Frontal cortex (tissue), 4 donors: Measurements from ENCODE around the gene FHIT. TPM values are rescaled to one million over a fixed set of nuclear protein-coding genes. Genes with fewer than 3 reads are reported as not detected.

Experiments used
- DNase-seq, 2 donors: peaks; one replicate each; pipeline ENCODE4 v3.0.0; 2012; ENCODE audit warnings: low spot score in 2 of 2
- FAIRE-seq: peaks from 2 replicates; lab custom pipeline; 2012; peaks lifted over from hg19 to GRCh38; lab: Jason Lieb, UNC
- total RNA-seq: library from RNA; depleted of rRNA; stranded (reverse); fragments of >200 nt; gene quantifications from one replicate; pipeline ENCODE4 v1.2.3, GENCODE V29; 2014
- donor health status: control.
- donor health status: control.
- donor health status: control.

The FHIT gene
- total RNA-seq, 1 donor from 2014 or later = 1.6 TPM

DNA sequence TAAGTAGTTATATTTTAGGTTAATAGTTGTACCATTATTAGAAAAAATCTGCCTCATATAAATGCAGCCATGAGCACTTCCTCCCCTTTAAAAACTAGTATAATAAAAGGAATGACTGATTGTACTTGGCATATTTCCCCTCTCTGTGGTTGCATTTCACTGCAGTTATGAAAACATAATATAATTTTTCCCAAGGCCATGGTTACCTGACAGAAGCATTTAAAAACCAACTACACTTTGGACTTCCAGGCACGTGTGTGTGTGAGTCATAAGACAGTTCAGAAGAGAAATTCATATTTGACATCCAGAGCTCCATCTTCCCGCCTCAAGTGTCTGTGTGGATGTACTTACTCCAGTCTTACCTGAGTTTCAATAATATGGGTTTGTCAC is 1373.2 kb downstream of the FHIT start:
- FAIRE-seq = no peak
- no peak for DNase-seq

DNA sequence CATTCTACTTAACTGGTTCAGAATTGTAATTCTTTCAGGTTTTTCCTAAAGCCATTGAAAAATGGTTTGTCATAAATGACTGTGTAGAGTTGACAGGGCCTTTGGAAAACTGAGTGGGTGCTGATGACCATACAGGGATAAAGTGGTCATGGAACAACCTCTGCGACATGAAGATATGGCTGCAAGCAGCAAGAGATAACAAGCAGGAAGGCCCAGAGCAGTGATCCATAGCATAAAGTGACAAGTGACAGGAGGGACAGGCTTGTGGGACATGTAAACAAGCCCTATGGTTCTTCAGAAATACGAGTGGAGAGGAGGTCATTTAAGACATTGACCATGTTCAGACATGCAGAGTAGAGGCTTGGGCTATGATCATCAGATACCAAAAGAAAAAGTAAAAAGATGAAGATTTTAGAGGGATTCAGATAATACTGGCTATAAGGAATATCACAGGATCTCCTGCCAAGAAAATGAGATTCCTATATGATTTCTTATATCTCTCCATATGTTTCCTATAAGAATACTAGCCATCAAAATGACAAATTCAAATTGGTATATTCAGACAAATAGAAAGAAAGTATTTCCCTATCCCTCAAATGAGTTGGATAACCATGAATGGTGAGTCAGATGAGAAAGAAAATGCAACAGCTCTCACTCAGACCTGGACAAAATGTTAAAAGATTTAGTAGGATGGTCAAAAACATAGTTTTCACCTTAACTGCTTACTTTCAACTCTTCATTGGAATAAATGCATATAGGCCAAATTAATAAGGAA is 1373.8 kb downstream of the FHIT start:
- FAIRE-seq = no peak
- DNase-seq = no peak

DNA sequence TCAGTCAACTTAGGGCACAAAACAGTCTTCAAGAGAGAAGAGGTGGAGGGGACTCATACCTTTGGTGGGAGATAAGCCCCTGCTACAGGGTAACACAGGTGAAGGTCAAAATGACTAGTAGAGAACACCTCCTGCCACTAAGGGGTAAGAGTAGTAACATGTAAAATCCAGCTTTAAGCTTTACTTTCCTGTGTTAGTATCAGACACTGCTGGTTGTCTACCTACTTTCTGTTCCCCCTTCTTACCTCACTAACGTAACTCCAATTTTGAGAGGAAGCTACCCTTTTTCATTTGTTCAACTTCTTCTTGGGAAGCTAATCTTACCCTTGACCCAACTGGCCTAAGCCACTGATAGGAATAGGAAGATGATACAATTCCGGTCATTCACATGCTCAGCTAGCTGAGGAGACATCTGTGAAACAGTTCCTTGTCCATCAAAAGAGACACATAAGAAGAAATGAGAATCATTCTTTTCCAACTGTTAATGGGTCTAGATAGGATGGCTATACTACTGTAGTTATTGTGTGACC is 1374.7 kb downstream of the FHIT start:
- DNase-seq (no peak), FAIRE-seq (no peak)

DNA sequence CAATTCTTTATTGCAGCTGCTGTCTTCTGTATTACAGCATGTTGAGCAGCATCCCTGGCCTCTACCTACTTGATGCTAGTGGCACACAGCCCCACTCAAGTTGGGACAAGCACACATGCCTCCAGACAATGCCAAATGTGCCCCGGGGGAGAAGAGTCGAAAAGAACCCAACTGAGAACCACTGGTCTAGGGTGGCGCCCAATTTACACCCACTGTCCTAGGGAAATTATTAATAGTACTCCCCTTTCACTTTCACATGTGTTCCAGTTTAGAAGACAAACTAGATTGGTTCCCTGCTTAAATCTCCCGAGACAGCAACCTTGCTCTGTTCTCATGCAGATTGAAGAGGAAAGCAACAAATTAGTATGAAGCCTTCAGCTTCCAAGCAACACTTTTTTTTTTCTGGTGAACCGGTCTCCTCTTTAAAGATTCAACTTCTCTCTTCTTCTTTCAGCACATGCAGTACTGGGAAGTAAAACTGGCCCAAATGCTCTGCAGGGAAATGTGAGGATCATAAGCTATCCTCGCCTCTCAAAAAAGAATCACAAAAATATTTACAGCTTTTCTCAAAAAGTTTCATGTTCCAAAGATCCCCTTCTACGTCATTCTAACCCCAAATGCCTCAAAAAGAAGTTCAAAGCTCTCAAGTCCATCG is 1377.5 kb downstream of the FHIT start:
- FAIRE-seq (no peak), DNase-seq (no peak)

DNA sequence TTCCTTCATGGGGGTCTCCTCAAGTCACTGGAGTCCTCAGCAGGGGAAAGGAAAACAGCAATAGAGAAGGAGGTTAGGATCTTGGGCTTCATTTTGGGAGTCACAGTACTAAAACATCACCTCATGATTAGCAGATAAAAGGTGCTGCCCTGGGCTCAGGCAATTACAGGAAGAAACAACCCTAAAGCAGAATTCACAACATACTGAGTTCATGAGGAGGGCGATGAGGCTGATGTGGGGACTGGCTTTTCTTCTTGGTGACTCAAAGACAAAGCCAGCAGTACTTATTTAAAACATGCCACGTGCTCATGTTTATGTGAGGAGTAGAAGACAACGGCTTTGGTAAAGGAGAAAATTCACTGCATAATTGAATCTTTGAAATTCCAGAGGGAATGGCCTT is 1379.1 kb downstream of the FHIT start:
- DNase-seq (no peak), FAIRE-seq (no peak)

DNA sequence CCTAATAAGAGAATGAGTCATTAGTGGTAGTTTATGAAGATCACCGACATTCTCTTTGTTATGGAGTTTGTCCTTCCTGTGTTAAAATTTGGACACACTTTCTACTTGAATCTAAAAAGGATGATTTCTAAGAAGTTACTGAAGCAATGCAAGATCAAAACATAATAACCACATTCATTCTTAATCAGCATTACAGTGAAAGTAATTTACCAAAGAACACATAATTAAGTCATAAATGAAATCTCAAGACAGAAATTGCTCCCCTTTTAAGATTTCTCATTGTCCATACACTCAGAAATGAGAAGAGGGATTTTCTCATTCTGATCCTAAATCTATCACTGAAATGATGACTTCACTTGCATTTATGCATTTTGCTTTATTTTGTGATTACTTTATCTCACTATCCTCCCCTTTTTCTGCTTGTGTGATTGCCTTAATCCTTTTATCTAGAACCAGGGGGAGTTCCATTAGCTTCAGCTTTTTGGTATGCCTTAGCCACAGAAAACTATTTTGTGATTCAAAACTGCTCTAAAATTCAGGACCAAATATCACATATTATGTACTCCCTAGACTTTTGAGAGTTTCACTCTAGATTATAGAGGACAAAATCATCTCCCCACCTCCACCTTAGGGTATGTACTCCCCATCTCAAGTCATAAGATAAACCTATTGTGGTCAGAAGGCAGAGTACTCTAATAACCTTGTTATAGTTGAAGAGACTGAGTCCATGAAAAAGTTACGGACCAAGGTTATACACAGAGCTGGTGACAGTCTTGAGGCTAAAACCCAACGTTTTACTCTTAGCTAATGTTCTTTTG is 1383.9 kb downstream of the FHIT start:
- FAIRE-seq (no peak), DNase-seq (no peak)

DNA sequence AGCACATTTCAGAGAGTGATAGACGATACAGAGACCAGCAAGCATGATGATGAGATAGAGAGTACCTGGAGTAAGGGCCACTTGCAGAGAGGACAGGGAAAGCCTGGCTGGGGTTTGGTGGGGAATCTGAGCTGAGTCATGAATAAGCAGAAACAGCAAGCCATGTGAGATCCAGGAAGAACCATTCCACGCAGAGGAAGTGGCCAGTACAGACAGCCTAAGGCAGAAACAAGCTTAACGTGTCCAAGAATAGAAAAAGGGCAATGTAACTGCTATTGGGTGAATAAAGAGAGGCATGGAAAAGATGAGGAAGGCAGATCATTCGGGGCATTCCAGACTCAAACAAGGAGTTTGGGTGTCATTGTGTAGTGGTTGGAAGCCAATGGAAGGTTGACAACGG is 1385.2 kb downstream of the FHIT start:
- DNase-seq (no peak), FAIRE-seq (no peak)

DNA sequence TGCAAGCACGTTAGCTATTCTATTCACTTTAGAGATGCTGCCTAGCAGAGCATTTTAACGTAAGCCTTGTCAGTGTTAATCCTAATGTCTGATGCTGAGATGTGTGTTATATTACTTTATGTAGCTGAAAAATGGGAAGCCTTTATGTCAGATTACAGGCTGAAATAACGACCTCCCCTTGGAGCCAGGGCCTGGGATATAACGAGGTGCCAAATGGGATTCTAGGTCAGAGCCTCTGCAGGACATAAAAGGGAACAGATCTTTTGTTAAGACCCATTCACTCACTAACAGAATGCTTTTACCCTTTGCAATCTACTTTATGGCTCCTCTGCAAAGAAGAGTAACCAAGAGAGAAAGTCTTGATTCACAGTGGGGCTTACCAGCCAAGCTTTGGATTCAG is 1385.9 kb downstream of the FHIT start:
- DNase-seq (no peak), FAIRE-seq (no peak)

DNA sequence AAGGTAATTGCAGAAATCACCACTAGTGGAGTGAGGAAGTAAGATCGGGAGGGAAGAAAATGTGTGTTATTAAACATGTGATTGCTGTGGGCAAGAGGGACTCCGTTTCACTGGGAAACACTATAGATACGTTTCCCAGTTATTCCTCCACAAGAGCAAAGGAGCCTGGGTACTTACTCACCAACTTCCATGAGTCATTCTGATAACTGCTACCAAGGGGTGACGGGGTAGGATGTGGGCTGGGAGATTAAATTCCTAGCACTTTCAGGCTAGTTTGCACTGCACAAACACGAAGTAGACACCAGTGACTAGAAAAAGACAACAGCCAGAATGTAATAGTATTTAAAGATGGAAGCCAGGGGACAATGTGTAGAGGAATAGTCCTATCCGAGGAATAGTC is 1388.6 kb downstream of the FHIT start:
- no peak for FAIRE-seq
- DNase-seq = no peak

DNA sequence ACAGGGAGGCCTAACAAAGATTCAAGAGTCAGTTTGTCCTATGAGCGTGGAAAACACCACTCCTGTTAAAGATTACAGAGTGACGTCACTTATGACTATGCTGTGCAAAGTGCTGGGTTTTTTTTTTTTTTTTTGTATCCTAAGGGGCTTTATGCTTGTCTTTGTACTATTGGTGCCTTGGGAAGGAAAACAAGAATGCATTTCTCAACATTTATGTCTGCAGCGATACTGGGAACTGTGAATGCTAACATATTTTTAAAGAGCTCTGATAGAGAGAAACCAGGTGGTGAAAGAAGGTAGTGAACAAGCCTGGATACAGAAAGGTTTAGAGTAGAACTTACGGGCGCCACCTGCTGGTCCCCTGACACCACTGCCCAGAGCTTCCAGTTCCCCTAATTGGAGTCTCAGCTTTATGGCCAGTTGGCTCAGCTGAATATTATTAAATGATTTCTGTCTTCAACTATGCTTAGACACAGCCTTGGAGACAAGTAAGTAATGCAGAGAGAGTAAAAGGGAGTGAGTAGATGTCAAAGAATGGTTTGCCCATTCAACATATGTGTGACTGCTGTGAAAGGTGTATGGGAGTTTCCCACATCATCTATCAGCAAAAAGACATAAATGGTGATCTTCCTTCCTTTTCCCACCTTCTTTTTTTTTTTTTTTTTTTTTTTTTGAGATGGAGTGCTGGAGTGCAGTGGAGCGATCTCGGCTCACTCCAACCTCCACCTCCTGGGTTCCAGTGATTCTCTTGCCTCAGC is 1393.5 kb downstream of the FHIT start:
- FAIRE-seq = no peak
- DNase-seq = peak in 1 of 2 donors; percentile 61

DNA sequence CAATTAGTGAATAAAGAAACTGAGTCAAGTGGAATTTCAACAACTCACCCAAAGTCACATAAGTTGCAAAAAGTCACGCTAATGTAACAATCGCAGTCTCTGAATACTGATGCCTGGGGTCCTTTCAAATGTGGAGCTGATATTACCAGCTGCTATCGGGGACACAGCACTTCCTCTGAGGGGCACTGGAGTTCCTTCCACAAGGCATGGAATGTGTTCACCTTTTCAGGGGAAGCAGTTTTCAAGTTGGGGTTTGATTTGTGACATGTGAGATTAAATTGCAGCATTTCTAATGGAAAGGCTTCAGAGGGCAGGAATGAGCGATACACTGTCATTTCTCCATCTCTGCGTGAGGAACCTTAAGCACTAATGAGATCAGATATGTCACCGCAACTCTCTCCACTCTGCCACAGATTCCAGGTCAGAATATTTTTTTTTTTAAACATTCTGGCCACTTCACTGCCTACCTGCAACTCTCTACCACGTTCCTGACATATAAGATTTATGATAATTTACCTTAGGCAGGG is 1394.3 kb downstream of the FHIT start:
- DNase-seq (no peak), FAIRE-seq (no peak)

DNA sequence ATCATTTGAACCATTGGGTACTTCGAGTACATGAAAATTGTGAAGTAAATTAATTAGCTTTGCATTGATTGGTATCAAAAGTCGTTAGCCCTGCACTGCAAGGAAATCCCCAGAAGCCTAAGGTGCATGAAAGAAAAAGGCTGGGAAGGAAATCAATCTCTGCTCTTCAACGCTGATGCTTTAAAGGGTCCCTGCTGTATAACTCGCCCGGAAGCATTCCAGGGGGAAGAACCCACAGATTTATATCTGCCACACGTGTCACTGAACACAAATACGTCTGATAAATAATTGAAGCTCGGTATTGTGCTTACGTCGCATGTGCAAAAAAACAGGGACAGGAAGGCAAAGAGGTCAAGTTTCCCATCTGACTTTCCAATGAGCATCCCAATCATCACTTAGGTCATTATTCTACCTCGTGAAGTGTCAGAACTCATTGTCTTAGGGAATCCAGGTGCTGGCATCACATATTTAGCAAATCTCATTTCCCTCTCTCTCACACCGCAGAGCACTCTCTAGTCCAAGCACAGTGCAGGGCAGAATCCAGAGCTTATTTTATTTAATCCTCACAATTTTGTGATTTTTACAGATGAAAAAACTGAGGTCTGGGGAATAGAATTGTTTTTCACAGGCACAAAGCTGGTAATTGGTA is 1397.1 kb downstream of the FHIT start:
- FAIRE-seq (no peak), DNase-seq (no peak)

DNA sequence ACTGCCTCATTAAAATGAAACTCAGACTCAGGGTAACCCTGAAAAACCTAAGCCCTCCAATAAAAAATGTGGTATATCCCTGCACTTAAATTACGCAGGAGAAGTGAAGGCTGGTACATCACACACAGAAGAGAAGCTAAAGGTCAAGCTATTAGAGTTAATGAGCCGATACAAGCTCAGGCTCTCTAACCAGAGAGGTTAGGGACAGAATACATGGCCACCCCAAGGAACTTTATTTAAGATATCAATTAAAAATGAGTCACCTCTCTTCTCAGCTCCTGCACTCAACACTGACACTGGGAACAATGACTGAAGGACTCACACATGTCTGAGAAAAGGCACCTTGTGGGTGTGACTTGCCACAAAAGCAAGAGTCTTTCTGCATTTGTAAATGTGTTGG is 1400.8 kb downstream of the FHIT start:
- FAIRE-seq = no peak
- DNase-seq = no peak

DNA sequence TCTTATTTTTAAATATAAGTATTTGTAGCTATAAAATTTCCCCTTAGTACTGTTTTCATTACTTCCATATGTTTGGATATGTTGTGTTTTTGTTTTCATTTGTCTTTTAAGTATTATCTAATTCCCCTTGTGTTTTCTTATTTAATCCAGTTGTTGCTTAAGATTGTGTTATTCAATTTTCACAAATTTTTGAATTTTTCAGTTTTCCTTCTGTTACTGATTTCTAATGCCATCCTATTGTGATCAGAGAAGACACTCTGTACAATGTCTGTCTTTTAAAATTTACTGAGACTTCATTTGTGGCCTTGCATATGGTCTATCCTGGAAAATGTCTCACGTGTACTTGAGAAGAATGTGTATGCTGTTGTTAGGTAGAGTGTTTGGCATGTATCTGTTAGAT is 1405.9 kb downstream of the FHIT start:
- FAIRE-seq = peak; percentile 15

DNA sequence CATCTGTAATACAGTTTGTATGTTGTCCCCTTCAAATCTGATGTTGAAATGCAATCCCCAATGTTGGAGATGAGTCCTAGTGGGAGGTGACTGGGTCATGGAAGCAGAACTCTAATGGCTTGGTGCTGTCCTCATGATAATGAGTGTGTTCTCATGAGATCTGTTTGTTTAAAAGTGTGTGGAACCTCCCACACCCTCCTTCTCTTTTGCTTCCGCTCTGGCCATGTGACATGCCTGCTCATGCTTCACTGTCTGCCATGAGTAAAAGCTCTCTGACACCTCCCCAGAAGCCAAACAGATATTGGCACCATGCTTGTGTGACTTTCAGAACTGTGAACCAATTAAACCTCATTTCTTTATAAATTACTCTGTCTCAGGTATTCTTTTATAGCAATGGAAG is 1407.4 kb downstream of the FHIT start:
- DNase-seq (no peak), FAIRE-seq (no peak)

More for the DNA sequence above, 1405.9 kb downstream of the FHIT start:
- DNase-seq = no peak

DNA sequence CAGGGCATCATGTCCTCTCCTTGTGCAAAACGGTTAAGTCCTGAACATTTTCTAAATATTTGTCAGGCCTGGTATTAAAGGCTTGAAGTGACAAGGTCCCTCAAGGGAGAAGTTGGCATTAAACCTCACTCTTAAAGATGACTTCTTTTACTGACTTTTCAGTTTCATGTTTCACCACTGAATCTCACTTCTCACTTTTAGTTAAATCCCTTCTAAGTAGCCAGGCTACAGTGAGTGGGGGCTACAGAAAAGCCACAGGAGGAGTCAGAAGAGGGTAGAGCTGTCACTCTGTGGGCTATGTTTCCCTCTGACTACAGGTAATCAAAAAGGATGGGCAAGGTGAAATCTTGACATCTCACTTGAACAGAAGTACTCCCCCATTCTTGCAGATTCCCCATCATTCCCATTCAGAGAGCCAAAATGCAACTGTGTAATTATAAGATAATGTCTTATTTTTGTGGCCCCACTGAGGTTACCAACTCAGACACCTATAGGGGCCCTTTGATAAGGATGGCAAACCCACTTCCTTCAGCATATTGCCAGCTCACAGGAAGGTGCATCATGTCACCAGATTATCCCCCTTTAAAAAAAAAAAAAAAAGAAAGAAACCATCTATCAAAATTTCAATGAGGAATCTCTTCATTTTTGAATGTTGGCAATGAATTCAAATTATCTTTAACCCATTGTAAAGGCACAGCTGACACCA is 1411.3 kb downstream of the FHIT start:
- FAIRE-seq = no peak

DNA sequence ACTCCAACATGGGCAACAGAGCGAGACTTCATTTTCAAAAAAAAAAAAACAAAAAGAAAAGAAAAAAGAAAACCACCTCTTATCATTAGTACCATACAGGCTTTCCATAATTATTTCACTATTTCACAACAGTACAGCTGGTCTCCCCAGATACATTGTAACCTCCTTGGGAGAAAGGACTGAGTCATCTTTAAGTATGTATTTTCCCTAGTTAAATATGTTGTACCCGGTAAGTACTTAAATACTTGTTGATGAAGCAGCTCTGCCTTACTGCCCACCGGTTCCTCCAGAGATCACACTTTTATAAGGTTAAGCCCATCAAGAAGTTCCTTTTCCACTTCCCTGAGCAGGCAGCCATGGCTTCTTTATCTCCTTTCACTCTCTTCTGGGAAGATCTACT is 1412.0 kb downstream of the FHIT start:
- DNase-seq (no peak), FAIRE-seq (no peak)

More for the DNA sequence above, 1411.3 kb downstream of the FHIT start:
- no peak for DNase-seq

DNA sequence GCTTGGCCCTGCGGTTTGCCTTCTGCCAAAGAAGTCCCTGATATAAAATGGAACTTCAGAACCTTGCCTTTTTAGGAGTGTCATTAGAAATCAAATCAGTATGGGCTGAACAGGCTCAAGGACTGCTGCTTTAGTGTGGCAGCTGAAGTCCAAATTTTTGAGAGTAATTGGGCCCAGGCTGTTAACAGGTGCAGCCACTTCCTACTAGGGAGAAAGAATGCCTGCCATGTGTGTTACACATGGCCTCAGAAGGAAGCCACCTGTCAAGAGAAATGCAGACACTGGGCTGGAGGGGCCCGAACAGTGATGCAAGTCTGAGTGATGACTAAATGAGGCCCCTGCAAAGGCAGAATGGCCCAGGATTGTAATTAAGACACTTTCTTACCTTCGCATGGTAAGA is 1414.7 kb downstream of the FHIT start:
- DNase-seq = no peak
- FAIRE-seq = no peak

DNA sequence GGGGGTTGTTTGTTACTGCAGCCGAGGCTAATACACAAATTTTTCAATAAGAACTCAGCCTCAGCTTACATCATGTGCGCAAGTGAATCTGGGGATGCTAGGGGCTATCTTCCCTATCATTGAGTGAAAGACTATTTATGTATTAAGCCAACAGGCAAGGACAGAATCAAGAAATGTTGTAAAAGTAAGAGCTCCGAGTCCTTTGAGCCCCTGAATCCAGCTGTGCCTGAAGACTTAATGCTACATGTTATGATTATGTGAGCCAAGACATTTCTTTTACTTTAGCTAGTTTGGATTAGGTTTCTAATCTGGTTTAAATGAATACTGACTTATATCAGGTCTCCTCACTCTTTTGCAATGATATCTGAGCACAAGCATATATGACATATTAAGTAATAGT is 1418.5 kb downstream of the FHIT start:
- no peak for FAIRE-seq
- DNase-seq = no peak
